HepG2 (cell line): Measurements from ENCODE around the gene TTC39B. TPM values are rescaled to one million over a fixed set of nuclear protein-coding genes. Genes with fewer than 3 reads are reported as not detected.

Source experiments
- HMGXB3 ChIP-seq: sonication (generic); formaldehyde crosslinking; IDR thresholded peaks from 2 replicates; pipeline ENCODE4 v1.4.0; 2020; ENCODE audit warnings: missing genetic modification reagents, borderline replicate concordance
- MXI1 ChIP-seq: IDR thresholded peaks from 3 replicates; pipeline ENCODE4 v1.6.1; 2012; ENCODE audit warnings: low read depth, low read length, inconsistent platforms, borderline replicate concordance
- RAD51 ChIP-seq: fragments of 450-650 bp; IDR thresholded peaks from 2 replicates; pipeline ENCODE4 v1.6.1; 2016; ENCODE audit warnings: borderline replicate concordance
- SNAPC4 ChIP-seq: sonication (generic); formaldehyde crosslinking; IDR thresholded peaks from 2 replicates; pipeline ENCODE4 v1.4.0; 2020; ENCODE audit warnings: mild to moderate bottlenecking, missing genetic modification reagents
- SOX5 ChIP-seq: IDR thresholded peaks from 2 replicates; pipeline ENCODE4 v1.6.1; 2016; ENCODE audit warnings: borderline replicate concordance
- ZNF33B ChIP-seq: sonication (generic); formaldehyde crosslinking; IDR thresholded peaks from 2 replicates; pipeline ENCODE4 v1.5.1; 2020; ENCODE audit warnings: mild to moderate bottlenecking, missing genetic modification reagents
- polyA plus RNA-seq, 8 experiments: library from polyadenylated mRNA; depleted of rRNA in 3 of 8; stranded (reverse) in 7 of 8; unstranded in 1 of 8; fragments of >200 nt; fragmentation: Illumina TruSeq in 4 of 8; extraction: Trizol in 4 of 8; gene quantifications; 2 replicates each; pipeline versions ENCODE4 v1.2.1 to v1.2.3, GENCODE V29; 2011 to 2016; ENCODE audit warnings: low read depth in 4 of 8, missing spikeins in 1 of 8, mixed read lengths in 1 of 8; ENCODE audit not compliant: insufficient read depth in 1 of 8
- total RNA-seq, 5 experiments: library from RNA; depleted of rRNA; stranded (reverse); fragments of >200 nt; fragmentation: Illumina TruSeq; extraction: Trizol; gene quantifications; 2 replicates each; pipeline ENCODE4 v1.2.3, GENCODE V29; 2016; ENCODE audit warnings: low read depth in 1 of 5

TTC39B gene
- total and polyA plus RNA-seq, 2 of the 13 experiments (the other 11 are each of a cell fraction or from before 2014, with no cell fraction given), result 14.3 to 19.4 TPM

- no peak for TF ChIP-seq RAD51
- no peak for TF ChIP-seq SOX5 (CRISPR knock-in tag)
- TF ChIP-seq SNAPC4 (CRISPR knock-in tag), result no peak
- no peak for TF ChIP-seq MXI1
- TF ChIP-seq ZNF33B (CRISPR knock-in tag), result no peak
- no peak for TF ChIP-seq HMGXB3
Measured at GRCh38 chr9:15163931-15164330, 143.1 kb downstream of the TTC39B start (continued).
